ENCODE measurements around the gene WSB1.
"Not testable (repeated sequence)": the region's sequence is repeated elsewhere in the genome, so short reads cannot be mapped to it uniquely, and the experiment has no call there.

DNA sequence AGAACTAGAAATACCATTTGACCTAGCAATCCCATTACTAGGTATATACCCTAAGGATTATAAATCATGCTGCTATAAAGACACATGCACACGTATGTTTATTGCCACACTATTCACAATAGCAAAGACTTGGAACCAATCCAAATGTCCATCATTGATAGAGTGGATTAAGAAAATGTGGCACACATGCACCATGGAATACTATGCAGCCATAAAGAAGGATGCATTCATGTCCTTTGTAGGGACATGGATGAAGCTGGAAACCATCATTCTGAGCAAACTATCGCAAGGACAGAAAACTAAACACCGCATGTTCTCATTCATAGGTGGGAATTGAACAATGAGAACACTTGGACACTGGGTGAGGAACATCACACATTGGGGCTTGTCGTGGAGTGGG lies 39.1 kb upstream of the WSB1 start:
- TF ChIP-seq, protein P1, sequence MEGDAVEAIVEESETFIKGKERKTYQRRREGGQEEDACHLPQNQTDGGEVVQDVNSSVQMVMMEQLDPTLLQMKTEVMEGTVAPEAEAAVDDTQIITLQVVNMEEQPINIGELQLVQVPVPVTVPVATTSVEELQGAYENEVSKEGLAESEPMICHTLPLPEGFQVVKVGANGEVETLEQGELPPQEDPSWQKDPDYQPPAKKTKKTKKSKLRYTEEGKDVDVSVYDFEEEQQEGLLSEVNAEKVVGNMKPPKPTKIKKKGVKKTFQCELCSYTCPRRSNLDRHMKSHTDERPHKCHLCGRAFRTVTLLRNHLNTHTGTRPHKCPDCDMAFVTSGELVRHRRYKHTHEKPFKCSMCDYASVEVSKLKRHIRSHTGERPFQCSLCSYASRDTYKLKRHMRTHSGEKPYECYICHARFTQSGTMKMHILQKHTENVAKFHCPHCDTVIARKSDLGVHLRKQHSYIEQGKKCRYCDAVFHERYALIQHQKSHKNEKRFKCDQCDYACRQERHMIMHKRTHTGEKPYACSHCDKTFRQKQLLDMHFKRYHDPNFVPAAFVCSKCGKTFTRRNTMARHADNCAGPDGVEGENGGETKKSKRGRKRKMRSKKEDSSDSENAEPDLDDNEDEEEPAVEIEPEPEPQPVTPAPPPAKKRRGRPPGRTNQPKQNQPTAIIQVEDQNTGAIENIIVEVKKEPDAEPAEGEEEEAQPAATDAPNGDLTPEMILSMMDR (IDR thresholded peaks at IDR 0.05; ENCODE audit: low read depth, low read length, poor library complexity, severe bottlenecking), result not testable (repeated sequence)
- TF ChIP-seq EZH2phosphoT487 (IDR thresholded peaks at IDR 0.05; ENCODE audit: borderline replicate concordance, low read length), result not testable (repeated sequence)

Measured in DOHH2 (cell line).